ENCODE measurements around the gene SIRPA.

SIRPA gene

DNA sequence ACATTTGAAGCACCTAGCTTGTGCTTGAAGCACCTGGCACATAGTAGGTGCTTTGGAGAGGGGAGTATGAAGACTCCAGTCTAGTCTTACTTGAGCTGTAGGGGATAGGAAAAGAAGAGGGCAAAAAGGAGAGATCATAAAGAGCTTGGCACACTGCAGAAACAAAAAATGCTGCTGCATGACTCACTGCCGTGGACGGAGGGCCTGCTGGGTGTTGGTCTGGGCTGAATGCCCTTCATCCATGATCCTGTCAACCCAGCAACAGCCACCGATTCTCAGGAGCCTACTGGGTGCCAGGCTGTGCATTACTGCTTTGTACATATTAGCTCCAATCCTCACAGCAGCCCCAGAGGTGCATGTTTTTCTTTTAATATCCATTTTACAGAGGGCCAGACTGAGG is 92.6 kb downstream of the SIRPA start:
- no peak overlapping the region for H3K27ac ChIP-seq (ENCODE audit: low read depth, low read length)
- H3K9me2 ChIP-seq (replicated peaks; ENCODE audit: control insufficient read depth, low read length) = no peaks in the 10 kb centered on the region
- no peaks in the 10 kb centered on the region for H4K20me1 ChIP-seq (ENCODE audit: control insufficient read depth, insufficient read depth, low read depth, low read length)
- H3K79me2 ChIP-seq (ENCODE audit: control insufficient read depth, low read length) = no peaks in the 10 kb centered on the region
- H3F3A ChIP-seq (ENCODE audit: control insufficient read depth, insufficient read depth) = no peaks in the 10 kb centered on the region
- H3K9me3 ChIP-seq (ENCODE audit: control insufficient read depth, insufficient read depth, low read length) = no peaks in the 10 kb centered on the region
- no peak overlapping the region for H3K4me3 ChIP-seq (ENCODE audit: low read length)
- H3K27me3 ChIP-seq (ENCODE audit: control insufficient read depth, low read length) = peaks cover 7% of the 10 kb centered on the region
- TF ChIP-seq EZH2phosphoT487 (IDR thresholded peaks at IDR 0.05; ENCODE audit: borderline replicate concordance, low read length) = no peak
- TF ChIP-seq, protein P1, sequence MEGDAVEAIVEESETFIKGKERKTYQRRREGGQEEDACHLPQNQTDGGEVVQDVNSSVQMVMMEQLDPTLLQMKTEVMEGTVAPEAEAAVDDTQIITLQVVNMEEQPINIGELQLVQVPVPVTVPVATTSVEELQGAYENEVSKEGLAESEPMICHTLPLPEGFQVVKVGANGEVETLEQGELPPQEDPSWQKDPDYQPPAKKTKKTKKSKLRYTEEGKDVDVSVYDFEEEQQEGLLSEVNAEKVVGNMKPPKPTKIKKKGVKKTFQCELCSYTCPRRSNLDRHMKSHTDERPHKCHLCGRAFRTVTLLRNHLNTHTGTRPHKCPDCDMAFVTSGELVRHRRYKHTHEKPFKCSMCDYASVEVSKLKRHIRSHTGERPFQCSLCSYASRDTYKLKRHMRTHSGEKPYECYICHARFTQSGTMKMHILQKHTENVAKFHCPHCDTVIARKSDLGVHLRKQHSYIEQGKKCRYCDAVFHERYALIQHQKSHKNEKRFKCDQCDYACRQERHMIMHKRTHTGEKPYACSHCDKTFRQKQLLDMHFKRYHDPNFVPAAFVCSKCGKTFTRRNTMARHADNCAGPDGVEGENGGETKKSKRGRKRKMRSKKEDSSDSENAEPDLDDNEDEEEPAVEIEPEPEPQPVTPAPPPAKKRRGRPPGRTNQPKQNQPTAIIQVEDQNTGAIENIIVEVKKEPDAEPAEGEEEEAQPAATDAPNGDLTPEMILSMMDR (IDR thresholded peaks at IDR 0.05; ENCODE audit: low read depth, low read length, poor library complexity, severe bottlenecking) = no peak
- no peaks in the 10 kb centered on the region for H3K4me1 ChIP-seq (ENCODE audit: control insufficient read depth, low read length)
- no peak overlapping the region for H3K4me2 ChIP-seq (ENCODE audit: low read length)
- H3K36me3 ChIP-seq (ENCODE audit: control insufficient read depth, low read length) = no peaks in the 10 kb centered on the region
